ENCODE measurements around the gene IDH2.

Gene IDH2

GRCh38 chr15:90067181-90067952 lies 34.9 kb downstream of the IDH2 start:
- in situ Hi-C loops (cut with HindIII; ENCODE audit: low sequenced_read_pairs) = loop anchor here (5.0 kb wide), 1 partner anchor 35 kb away; no protein-coding TSS in a partner anchor

DNA sequence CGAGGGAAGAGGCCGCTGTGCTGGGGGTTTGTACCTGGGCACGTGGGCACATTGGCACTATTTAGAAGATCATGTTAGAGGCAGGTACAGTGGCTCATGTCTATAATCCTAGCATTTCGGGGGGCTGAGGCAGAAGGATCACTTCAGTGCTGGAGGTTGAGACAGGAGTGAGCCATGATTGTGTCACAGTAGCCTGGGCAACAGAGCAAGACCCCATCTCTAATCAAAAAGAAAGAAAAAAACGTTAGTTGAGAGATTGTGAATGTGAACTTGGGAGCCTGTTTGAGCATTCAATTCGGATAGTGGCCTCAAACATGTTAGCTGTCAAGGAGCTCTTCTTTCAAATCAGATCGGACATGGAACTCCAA lies 36.6 kb downstream of the IDH2 start:
- in situ Hi-C loops (cut with HindIII; ENCODE audit: low sequenced_read_pairs) = loop anchor here (5.0 kb wide), 1 partner anchor 33 kb away; no protein-coding TSS in a partner anchor

DNA sequence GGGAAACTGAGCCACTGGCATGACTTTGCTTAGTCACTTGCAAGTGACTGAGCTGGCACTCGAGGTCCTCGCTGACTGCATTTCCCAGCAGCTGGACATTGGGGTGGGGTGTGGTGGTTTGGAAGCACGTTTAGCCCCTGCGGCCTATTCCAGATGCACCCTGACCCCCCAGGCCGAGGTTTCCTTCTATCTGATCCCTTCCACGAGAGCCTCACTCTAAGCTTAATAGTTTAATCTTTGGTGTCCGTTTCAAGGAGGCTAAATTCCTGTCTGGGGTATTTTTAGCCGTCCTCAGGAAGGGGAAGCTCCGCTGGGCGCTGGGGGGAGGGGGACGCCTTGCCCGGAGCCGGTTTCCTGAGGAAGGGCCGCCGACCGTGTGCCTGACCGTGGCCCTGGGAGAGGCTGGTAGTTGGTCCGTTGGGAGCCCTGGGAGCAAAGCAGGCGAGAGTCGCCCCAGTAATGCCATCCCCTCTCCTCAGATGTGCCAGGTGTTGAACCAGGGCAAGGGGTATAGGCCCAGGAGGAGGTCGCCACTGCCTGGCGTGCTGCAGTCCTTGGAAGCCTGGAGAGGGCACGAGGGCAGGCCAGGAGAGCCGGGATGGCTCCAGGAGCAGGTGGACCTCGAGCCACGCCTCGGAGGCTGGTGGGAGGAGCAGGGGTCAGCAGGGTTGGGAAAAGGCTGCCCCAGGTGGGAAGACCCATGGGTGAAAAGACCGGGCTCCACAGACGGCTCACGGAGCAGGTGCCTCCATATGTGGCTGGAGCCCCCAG lies 37.2 kb downstream of the IDH2 start:
- in situ Hi-C loops (cut with HindIII; ENCODE audit: low sequenced_read_pairs) = loop anchor here (5.0 kb wide), 2 partner anchors 33 to 88 kb away; no protein-coding TSS in a partner anchor

DNA sequence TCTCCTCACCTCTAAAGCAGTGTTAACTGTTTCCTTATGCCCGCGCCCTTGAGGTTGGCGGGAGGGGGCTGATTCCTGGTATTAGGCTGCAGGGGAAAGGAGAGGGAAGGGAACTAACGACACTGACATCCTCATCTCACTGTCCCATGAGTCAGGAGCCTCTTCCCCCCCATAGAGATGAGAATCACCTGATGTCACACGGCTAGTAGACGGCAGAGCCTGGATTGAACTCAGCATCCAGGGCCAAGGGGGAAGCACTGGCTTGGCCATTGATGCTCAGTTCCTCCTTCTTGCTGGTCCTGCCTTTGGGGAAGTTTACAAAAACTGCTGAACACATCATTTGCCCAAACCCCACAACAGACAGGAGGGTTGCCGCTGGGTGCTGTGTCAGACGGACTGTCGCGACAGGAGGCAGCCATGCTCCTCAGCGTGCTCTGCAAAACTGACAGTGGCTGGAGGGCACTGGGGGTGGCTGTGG lies 38.5 kb downstream of the IDH2 start:
- in situ Hi-C loops (cut with HindIII; ENCODE audit: low sequenced_read_pairs) = loop anchor here (5.0 kb wide), 1 partner anchor 87 kb away; no protein-coding TSS in a partner anchor

DNA sequence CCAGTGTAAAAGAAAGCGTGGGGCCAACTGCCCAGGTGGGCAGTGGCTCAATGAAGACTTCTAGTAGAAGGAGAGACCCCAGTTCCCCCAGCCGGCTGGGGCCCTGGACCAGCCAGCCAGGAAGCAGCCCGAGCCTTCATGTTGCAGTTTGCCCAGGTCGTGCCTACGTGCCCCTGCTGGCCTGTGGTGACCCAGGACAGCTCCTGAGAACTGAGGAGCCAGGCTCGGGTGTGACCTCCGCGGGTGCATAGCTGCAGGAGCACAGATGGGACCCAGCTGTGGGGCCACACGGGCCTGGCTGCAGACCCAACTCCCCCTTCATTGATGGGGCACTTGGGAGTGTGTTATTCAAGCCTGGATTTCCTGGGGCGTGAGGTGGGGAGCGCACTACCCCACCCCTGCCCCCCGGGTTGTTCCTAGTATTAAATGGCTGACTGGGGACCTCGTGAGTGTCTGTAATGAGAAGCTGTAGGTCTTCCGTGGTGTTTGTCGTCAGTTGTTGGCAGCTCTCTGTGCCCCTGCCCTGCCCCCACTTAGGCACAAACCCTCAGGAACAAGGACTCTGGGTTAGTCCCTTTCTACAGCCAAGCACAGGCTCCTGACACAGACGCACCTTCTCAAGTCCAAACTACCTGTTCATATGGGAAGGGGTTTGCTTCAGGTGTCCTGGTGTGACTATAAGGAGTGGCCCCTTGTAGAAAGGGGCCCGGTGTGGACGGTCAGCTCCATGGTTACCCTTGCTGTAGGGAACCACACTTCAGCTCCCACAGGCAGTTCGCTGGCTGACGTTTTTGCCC lies 39.1 kb downstream of the IDH2 start:
- in situ Hi-C loops (cut with HindIII; ENCODE audit: low sequenced_read_pairs) = loop anchor here (5.0 kb wide), 1 partner anchor 86 kb away; no protein-coding TSS in a partner anchor

DNA sequence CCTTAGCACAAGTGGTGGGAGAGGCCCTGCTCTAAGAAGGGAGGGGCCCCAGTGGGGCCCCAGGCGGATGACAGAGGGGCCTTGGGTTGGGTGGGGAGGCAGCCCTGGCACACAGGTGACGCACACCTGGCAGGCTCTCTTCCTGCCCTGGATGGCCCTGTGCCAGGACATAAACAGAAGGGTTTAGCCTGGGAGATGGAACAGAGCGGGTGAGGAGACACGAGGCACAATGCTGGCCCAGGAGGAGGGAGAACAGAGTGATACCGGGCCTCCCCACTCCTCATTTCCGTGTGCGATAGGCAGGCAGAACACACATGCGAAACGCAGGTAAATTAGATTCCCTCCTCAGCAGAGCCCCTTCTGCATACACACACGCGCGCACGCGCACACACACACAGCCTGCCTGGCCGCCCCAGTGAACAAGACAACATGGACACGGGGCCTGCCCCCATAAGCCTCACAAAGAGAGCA lies 39.8 kb downstream of the IDH2 start:
- in situ Hi-C loops (cut with HindIII; ENCODE audit: low sequenced_read_pairs) = loop anchor here (5.0 kb wide), 1 partner anchor 85 kb away; no protein-coding TSS in a partner anchor

DNA sequence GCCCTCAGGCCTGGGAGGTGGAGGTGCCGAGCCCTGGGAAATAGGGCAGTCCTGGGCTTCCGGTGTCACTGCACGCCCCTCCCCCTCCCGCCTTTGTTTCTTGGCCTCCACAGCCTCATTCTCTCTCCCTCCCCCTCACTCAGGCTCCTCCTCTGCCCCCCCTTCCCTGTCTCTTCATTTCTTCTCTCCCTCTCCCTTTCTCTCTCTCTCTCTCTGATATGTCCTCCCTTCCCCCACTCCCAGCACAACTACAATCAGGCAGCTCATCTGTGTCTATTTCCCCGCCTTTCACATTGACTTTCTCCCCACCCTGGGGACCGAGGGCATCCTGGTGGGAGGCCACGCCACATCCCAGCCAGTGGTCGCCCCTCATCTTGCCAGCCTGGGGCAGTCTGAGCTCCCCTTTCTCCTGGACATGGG lies 40.2 kb downstream of the IDH2 start:
- in situ Hi-C loops (cut with HindIII; ENCODE audit: low sequenced_read_pairs) = loop anchor here (5.0 kb wide), 1 partner anchor 85 kb away; no protein-coding TSS in a partner anchor

GRCh38 chr15:90060797-90061196 lies 41.5 kb downstream of the IDH2 start:
- in situ Hi-C loops (cut with HindIII; ENCODE audit: low sequenced_read_pairs) = loop anchor here (5.0 kb wide), 1 partner anchor 83 kb away; no protein-coding TSS in a partner anchor

- in situ Hi-C loops (cut with HindIII; ENCODE audit: low sequenced_read_pairs) = no loop called here
Measured at GRCh38 chr15:90059208-90059985, 42.9 kb downstream of the IDH2 start.

DNA sequence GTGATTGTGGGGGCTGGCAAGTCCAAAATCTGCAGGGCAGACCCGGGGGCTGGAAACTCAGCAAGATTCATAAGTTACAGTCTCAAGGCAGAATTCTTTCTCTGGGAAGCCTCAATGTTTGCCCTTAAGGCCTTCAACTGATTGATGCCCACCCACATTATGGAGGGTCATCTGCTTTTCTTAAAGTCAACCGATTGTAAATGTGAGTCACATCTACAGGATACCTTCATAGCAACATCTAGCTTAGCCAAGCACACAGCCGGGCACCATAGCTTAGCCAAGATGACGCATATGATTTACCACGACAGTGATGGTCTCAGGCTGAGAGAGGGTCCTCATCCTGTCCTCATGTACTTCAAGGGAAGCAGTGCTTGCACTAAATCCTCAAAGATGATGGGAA lies 43.5 kb downstream of the IDH2 start:
- in situ Hi-C loops (cut with HindIII; ENCODE audit: low sequenced_read_pairs) = no loop called here

DNA sequence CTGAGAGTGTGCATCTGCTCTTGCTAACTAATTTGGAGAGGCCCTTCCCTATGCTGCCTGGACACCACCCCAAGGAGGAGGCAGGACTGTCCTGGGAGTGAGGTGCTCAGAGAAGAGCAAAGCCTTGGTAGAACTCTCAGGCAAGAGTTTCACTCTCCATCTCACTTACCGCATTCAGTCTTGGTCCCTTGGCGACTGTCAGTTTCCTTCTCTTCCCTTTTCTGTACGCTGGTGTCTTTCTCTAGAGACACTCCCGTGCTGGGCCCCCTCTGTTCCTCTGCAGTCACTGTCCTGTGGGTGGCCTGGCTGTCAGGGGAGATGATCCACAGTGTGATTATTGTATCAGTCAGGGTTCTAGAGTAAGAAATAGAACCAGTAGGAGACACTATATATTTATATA lies 44.0 kb downstream of the IDH2 start:
- in situ Hi-C loops (cut with HindIII; ENCODE audit: low sequenced_read_pairs) = no loop called here

DNA sequence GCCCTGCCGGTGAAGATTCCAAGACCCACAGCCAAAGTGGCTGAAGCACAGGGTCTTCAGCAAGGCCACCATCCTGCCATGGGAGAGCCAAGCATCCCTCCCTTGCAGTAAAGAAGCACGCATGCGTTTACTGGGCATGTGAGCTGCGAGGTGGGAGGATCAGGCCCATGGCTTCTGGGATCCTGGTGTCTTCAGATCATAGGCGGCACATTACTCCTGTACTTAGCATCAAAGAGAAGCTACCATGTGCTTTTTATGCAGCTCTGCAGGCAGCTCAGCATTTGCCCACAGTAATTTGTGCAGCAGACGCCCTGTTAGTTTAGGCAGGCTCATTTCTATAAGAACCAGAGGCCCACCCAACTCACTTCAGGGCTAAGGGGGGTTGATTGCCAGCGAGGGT lies 45.7 kb downstream of the IDH2 start:
- in situ Hi-C loops (cut with HindIII; ENCODE audit: low sequenced_read_pairs) = no loop called here

- in situ Hi-C loops (cut with HindIII; ENCODE audit: low sequenced_read_pairs) = no loop called here
Measured at GRCh38 chr15:90055182-90055581, 47.1 kb downstream of the IDH2 start.

- in situ Hi-C loops (cut with HindIII; ENCODE audit: low sequenced_read_pairs) = no loop called here
Measured at GRCh38 chr15:90054618-90055097, 47.6 kb downstream of the IDH2 start.

DNA sequence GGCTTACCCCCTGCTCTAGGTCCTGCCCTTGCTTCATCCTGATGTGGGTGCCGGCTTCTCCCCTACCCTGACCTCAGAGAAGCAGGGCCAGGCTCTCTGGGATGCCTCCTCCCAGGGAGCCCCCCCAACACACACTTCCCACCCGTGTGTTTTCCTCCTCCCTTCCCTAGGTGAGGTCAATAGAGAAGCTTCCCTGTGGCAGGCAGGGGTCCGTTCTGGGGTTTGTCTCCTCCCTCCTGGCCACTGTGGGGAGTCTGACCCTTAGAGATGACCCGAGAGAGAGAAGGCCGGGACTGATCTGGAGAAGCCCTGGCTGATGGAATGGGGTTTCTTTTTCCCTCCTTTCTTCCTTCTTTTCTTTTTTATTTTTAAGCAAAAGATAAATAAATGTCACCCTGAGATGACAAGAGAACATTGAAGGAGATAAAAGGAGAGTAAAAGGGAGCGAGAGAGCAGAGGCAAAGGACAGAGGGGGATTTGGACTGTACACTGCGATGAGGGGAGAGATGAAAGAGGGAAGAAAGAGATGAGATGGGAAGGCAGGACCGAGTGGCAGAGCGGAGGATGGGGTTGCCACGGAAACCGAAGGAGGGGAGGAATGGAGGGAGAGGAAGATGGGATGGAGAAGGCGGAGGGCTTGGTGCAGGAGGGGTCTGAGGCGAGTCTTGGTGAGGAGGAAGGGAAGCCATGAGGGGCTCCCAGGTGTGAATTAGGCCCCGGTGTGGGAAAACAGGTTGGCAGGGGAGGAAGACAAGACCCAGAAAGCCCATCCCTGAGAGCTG lies 48.4 kb downstream of the IDH2 start:
- in situ Hi-C loops (cut with HindIII; ENCODE audit: low sequenced_read_pairs) = no loop called here

DNA sequence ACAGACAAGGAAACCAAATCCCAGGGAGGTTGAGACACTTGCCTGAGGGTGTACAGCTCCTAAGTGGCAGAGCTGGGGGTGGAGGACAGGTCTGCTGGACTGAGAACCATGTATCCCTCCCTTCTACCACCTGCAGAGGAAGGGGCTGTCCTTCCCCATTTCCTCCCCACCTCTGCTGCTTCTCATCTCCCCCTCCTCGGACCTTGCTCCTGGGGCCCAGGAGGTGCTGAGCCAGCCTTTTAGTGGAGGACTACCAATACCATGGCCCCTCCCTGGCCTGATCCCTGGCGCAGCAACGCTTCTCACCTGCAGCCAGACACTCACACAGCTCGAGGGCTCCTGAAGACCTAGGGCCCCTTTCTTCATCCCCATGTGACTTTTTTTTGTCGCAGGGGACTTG lies 50.4 kb downstream of the IDH2 start:
- in situ Hi-C loops (cut with HindIII; ENCODE audit: low sequenced_read_pairs) = no loop called here

DNA sequence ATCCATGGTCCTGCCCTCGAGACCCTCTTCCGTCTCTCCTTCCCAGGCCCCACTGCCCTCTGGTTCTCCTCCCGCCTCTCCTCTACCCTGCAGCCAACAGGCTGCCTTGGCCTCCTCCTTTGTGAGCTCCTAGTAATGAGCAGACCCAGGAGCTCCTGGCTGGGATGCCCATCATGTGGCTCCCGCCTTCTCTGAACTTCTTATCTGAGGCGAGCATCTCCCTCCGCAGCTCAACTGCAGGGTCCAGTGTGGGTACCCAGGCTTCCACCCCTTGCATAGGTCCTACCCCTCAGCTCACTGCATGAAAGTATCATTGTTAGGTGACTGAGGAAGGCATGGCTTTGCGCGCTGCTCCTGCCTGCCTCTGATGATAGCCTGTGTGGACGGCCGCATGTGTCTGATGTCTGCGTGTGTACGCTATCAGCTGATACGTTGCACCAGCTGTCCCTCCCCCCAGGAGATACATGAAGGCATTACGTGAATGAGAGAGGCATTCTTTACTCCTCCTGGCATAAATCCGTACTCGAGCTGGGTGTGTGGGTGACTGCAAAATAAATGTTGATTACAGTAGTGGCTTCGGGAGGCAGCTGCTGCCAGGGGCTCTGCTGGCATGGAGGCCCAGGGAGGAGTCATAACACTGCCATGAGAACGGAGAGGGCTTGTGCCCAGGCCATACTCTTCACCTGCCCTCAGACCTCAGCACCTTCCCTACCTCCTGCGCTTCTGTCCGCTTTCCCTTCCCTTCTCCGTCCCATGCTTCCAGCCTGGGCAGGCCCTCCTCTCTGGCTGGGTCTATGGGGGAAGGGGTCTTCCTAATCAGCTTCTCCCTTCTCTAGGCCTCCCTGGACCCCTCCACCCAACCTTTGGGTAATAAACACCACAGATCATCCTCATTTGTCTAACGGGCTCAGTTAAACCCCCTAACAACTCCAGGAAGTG lies 52.3 kb downstream of the IDH2 start:
- in situ Hi-C loops (cut with HindIII; ENCODE audit: low sequenced_read_pairs) = no loop called here

DNA sequence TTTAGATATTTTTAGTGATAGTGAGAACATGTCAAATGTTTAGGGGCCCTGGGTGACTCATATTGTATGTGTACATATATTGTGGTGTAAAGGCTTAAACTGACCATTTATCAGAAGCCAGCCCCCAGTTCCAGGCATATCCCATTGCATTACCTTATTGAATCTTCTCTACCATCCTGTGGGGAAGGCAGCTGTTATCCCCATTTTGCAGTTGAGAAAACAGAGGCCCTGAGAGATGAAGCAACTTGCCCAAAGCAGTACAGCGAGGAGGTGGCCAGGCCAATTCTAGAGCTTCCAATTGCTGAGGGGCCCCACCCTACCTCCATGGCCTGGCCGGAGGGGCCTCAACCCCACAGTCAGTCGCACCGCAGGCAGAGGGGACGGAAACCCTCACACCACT lies 53.2 kb downstream of the IDH2 start:
- in situ Hi-C loops (cut with HindIII; ENCODE audit: low sequenced_read_pairs) = no loop called here
